IMR-90 (cell line): ENCODE results near the gene CD300C.

Source experiments
- CTCF ChIP-seq: conservative IDR thresholded peaks from 2 replicates; pipeline ENCODE4 v1.5.1; 2012; ENCODE audit warnings: mild to moderate bottlenecking, low read depth, low read length, improper control_type of control experiment
- USF2 ChIP-seq: fragments of 150-350 bp; IDR thresholded peaks from 2 replicates; pipeline ENCODE4 v1.6.1; 2017; ENCODE audit warnings: mild to moderate bottlenecking, antibody characterized with exemption, low read length, low read depth

DNA sequence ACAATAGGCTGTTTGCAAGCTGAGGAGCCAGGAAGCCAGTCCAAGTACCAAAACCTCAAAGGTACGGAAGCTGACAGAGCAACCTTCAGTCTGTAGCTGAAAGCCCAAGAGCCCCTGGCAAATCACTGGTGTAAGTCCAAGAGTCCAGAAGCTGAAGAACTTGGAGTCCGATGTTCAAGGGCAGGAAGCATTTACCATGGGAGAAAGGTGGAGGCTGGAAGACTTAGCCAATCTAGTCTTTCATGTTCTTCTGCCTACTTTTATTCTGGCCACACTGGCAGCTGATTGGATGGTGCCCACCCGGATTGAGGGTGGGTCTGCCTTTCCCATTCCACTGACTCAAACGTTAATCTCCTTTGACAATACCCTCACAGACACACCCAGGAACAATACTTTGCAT, 30.0 kb downstream of the CD300C start:
- TF ChIP-seq CTCF (no peak), USF2 (no peak)
